NCI-H2029 (cell line): ENCODE measurements around the gene PSTPIP2.
"Not testable (repeated sequence)": the region's sequence is repeated elsewhere in the genome, so short reads cannot be mapped to it uniquely, and the experiment has no call there.

Source experiments
- DNase-seq: peaks from one replicate; lab custom pipeline; 2025; lab: John Stamatoyannopoulos, UW

PSTPIP2 gene, protein sequence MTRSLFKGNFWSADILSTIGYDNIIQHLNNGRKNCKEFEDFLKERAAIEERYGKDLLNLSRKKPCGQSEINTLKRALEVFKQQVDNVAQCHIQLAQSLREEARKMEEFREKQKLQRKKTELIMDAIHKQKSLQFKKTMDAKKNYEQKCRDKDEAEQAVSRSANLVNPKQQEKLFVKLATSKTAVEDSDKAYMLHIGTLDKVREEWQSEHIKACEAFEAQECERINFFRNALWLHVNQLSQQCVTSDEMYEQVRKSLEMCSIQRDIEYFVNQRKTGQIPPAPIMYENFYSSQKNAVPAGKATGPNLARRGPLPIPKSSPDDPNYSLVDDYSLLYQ

DNA sequence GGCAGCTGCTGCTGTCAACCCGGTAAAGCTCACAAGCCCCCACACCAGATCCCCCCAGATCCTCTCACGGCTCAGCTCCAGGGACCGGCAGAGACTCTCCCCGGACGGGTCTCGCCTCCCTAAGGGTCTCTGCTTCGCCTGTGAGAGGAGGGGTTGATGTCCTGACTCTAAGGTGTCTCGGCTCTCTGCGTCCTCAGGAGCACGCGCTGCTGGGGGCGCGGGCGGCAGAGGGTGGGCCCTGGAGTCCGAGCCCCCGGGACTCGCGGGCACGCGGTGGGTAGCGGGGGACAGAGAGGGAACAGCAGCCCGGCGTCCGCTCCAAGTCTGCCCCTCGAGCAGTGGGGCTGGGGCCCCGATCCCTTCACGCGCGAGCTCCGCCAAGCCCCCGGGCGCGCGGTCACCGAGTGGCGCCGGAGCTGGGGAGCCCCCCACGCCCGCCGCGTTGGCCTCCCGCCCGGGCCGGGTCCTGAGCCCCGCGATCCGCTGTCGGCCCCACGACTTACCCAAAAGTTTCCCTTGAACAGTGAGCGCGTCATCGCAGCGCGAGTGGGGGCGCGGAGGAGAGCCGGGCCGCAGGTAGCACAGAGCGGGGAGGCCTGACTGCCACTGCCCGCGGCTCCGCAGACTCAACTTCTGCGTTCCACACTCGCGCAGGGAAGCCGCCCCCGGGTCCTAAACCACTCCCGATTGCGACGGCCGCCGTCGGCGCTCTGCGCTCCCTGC lies at the start of gene PSTPIP2:
Gene PSTPIP2 (minus strand): TSS at position 608 of the 723 bp plus-strand sequence. CDS start 72 bp downstream, at position 536.
- DNase-seq = no peak

DNA sequence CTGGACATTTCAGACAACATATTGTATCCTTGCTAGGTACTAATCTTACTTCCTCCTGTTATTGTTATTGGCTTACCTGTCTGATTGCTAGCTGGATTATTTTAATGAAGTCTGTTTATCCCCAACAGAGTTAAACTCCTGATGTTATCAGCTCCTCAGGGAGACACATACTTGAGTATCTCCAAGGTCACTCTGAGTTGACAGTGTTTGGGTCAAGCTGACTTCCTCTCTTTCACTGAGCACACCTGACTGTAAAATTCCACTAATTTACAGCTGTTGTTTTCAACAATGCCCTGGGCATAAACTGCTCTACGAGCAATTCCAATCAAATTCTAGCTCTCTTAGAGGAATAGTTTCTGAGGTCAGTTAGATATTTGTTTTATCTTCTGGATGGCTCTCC lies 41.7 kb upstream of the PSTPIP2 start:
- DNase-seq = no peak

DNA sequence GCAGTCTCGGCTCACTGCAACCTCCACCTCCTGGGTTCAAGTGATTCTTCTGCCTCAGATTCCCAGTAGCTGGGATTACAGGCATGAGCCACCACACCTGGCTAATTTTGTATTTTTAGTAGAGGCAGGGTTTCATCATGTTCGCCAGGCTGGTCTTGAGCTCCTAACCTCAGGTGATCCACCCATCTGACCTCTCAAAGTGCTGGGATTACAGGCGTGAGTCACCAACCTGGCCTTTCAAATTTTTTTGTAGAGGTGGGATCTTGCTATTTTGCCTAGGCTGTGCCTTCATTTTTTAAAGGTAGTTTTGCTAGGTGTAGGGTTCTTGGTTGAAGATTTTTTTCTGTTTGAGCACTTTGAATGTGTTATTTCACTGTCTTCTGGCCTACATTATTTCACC lies 38.3 kb upstream of the PSTPIP2 start:
- DNase-seq = no peak

DNA sequence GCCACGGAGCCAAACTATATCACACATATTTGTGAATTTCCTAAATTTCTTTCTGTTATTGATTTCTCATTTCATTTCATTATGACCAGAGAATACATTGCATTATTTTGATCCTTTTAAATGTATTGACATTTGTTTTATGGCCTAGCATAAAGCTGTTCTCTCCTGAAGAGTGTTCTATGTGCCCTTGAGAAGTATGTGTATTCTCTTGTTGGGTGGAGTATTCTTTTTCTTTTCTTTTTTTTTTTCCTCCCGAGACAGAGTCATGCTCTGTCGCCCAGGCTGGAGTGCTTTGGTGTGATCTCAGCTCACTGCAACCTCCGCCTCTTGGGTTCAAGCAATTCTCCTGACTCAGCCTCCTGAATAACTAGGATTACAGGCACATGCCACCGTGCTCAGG lies 37.3 kb upstream of the PSTPIP2 start:
- DNase-seq = no peak

DNA sequence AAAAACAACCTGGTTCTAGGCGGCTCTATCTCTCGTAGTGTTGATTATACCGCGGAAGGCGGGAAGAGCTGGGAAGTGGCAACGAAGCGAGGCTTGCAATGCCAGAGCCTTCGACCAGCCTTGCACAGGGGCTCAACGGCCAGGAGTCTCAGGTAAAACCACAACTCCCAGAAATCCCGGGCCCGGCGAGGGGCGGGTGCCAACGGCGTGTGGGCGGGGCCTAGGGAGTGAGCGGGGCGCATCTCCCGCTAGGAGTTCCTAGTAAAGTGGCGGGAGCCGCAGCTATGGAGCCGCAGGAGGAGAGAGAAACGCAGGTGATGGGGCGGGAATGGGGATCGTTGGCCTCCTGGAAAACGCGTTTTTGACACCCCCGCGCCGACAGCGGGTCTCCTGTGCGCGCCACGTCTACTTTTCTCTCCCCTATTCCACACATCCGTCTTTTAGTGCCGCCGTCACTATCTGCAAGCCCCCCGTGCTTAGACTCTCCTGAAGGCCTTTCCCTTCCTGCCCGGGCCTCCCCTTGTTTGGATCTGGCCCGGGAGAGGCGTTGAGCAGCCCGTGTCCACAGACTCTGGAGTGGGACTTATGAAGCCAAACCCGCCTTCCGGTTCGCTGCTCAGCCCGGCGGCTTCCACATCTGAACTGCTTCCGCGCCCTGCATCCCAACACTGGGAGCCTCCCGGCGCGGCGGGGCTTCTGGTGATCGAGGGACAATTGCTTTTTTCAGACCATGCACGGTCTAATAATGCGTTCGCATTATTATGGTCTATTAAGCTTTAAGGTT lies 32.3 kb upstream of the PSTPIP2 start, which contains the start of gene HAUS1:
Gene HAUS1 (plus strand): TSS at position 258 of the 784 bp plus-strand sequence. CDS start 27 bp downstream, at position 285.
- peak; percentile 90 for DNase-seq

DNA sequence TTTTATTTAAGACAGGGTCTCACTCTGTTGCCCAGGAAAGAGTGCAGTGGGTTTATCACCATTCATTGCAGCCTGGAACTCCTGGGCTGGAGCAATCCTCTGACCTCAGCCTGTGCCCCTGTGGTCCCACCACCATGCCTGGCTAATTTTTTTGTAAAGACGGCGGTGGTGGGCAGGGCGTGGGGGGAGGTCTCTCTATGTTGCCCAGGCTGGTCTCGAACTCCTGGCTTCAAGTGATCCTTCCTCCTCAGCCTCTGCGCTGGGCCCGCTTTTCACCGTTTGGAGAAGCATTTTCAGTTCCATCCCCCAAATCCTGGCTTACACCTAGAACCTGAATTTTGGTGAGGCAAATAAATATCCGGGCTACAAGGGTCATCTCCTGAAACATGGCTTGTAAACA lies 27.4 kb upstream of the PSTPIP2 start:
- DNase-seq = no peak

DNA sequence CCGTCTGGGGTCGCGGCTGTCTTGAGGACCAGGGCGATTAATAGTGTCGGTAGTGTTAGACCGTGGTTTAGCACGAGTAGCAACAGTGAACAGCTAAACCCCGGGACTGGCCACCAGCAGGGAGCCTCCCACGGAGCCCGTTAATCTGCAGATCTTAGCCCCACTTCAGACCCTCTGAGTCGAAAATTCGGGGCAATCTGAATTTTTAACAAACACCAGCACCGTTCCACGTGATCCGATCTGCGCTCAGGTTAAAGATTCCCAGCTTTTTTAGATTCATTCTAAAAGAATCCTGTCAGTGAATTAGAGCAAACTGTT lies 26.5 kb upstream of the PSTPIP2 start:
- DNase-seq = no peak

DNA sequence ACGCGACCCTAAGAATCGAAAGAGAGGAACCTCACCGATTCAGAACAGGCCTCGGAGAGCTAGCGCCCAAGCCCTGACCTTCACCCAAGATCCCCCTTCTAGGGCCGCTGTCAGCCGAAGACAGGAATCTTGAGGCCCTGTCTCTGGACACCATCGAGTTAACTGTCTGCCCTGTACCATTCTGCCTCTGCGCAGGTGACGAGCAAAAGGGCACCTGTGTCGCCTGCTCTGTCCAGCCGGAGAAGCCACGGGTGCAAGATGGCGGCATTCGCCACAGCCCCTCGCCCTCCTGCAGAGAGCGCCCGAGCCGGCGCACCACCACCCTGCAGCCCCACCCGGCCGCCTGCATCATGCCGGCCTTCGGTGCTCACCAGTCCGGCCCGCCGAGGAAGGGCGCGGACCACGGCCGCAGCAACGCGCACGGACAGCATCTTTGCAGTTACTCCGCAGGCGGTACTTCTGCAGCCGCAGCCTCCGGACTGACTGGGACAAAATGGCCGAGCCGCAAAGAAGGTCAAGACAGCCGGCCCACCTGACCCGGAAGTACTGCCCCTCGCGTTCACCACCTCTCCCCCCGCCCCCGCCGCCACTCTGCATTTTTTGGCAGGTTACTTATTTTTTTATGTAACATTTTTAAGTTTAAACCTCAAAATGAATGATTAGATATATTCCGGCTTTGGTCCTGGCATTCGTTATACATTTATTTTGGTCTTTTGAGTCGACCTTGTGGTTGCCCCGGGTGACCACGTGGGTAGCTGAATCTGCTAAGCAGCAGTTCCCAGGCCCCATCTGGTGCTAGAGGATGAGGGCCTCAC lies 25.9 kb upstream of the PSTPIP2 start, which contains the start of gene ATP5F1A:
Gene ATP5F1A (minus strand): TSS at position 496 of the 815 bp plus-strand sequence. CDS start 65 bp downstream, at position 431.
- peak; percentile 52 for DNase-seq

DNA sequence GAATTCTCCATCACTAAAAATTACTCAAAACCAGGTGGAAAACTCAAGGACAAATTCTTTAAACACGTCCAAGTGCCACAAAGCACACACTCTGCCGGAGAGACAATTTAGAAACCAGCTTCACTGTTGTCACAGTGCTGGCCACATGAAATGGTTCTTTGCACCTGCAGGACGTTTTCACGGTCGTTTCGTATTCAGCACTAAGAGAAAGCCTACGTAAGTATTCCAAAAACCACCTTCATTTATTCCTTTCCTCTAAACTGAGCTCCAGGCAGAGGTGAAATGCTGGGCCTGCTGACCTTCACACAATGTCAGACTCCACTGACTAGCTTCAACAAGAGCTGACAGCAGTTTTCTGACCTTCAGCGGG lies 25.4 kb upstream of the PSTPIP2 start:
- no peak for DNase-seq

DNA sequence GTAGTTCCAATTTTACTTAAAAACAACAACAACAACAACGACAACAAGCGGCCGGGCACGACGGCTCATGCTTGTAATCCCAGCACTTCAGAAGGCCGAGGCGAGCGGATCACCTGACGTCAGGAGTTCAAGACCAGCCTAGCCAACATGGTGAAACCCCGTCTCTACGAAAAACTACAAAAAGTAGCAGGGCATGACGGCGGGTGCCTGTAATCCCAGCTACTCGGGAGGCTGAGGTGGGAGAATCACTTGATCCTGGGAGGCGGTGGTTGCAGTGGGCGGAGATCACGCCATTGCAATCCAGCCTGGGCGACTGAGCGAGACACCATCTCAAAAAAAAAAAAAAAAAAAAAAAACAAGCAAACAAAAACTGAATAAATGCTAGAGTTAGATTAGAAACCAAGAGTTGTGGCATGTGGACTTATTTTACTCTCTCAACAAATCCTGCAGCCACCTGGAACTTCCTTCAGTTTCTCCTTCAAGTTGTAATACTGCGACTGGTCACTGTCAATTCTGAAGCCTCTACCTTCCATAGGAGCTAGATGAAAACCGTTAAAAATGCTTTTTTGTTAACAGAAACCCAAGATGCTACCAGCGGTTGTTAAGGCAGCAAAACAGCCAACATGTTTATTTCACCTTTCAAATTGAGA lies 24.7 kb upstream of the PSTPIP2 start:
- DNase-seq = no peak

DNA sequence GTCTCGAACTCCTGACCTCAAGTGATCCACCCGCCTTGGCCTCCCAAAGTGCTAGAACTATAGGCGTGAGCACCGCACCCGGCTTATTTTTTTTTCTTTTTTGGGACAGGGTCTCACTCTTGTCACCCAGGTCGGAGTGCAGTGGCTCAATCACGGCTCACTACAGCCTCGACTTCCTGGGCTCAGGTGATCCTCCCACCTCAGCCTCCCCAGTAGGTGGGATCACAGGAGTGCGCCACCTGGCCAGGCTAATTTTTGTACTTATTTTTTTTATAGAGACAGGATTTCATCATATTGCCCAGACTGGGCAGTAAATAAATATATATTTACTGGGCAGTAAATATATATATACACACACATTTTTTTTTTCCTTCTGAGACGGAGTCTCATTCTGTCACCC lies 23.5 kb upstream of the PSTPIP2 start:
- no peak for DNase-seq

DNA sequence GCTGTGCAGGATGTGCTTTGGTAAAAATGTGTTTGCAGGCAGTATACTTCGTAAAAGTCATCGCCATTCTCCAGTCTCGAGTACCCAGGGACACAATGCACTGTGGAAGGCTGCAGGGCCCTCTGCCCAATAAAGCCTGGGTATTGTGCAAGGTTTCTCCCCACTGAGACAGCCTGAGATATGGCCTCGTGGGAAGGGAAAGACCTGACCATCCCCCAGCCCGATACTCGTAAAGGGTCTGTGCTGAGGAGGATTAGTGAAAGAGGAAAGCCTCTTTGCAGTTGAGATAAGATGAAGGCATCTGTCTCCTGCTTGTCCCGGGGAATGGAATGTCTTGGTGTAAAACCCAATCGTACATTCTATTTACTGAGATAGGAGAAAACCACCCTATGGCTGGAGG lies 16.4 kb upstream of the PSTPIP2 start:
- DNase-seq = not testable (repeated sequence)

DNA sequence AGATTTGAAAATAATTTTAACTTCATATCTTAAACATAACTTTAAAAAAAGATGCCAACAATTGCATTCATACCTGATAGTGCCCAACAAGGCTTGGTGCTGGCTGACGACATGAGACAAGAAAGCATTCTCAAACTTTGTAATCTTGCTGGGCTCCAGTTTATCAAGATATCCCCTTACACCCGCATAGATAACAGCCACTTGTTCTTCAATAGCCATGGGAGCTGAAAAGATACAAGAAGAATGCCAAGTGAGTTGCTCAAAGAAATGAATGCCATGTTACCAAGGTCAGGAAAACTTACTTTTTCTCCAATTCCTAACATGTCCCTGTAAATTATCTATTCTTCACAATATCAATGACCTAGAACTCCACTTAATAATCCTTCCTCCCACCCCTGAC lies 12.4 kb upstream of the PSTPIP2 start:
- DNase-seq = no peak

DNA sequence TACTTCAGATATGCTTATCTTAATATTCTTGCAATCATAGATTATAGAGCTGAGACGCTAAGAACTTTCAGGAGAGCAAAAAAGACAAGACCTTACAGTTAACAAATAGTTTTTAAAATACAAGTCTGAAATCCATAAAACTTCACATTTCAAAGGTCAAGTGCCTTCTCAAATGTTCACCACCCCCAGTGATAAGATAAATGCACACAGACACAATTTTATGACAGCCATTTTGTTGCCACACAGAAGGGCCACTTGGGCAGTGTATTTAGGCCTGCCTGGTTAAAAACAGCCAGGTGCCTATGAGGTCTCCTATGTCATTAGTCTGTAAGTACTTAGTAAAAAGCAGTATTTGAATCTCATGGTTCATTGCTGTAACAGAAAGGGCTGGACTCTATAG lies 8.1 kb upstream of the PSTPIP2 start:
- no peak for DNase-seq

DNA sequence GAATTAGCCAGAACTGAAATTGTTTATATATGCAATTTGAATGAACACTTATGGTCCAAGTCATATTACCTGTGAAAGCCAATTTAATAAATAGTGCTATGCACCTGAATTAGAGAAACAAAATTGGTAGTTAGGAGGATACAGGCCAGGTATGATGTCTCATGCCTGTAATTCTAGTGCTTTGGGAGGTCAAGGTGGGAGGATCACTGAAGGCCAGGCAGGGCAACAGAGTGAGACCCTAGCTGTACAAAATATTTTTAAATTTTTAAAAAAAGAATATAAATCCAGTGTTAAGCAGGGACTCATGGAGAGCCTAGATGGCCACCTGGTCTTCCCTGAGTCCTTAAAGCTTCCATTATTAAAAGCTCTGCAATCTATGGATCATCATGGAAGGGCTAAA lies 7.3 kb upstream of the PSTPIP2 start:
- no peak for DNase-seq

DNA sequence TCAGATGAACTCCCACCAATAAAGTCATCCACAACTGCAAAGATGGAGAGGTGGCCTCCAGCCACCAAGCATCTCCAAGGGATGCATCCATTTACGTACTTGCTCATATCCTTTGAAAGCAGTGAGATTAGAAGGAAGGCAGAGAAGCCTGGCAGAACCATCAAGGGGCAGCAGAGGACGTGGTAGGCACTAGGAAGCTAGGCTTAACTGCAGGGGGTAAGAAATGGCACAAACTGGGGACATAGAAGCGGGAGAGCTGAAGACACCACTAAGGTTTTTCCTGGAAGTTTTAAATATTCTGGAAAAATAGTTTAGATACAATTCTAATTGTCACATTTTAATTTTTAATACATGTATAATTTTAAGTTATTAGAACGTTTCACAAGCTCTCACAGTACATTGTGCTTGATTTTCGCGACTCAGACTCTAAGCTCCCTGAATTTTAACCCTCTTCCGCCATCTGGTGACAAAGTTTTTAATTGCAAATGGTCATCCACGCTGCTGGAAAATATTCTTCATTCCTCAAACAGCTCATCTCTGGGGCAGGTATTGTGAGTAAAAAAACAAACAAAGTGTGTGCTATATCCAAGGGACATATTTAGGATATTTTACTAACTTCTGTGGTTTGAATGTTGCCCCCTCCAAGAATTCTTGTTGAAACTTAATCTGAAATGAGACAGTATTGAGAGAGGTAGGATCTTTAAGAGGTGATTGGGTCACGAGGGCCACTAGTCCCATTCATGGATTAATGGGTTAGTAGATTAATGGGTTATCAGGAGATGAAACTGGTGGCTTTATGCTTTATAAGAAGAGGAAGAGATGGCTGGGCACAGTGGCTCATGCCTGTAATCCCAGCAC lies 1.6 kb upstream of the PSTPIP2 start:
- DNase-seq = peak; percentile 35

DNA sequence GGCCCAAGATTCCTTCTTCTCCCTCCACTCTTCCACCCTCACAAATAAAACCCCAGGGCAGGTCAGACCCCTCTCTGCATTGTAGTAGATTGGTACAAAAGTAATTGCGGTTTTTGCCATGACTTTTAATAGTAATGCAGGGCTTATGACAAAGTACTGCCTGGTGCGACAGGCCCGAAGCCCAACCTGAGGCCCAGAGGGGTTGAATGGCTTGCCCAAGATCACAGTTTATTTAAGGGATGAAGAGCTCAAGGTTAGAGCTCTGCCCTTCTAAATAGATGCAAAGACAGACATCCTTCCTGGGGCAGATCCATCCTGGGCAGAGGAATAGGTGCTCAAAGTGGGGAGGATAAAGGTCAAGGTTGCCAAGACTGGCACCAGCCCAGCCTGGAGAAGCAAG lies 899 bp upstream of the PSTPIP2 start:
- DNase-seq = no peak

DNA sequence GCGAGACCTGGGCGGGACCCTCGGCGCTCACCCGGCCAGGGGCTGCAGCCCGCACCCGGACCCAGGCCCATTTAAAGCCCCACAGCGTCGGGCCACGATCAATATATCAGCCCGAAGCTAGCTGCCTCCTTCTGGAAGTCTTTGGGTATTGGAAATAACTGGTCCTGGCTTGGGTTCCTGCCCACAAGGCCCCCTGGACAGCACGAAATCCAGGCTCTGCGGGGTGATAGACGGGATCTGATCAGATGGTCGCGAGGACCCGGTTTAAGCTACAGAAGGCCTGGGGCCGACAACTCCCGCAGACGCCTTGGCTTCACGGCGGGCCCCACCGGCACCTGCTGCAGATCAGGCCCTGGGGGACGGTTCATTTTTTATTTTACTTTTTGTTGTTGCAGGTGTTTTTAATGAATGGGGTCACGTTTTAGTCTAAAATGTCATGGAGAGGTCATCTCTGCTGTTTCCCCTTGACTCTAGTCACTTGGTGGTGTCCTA lies 362 bp upstream of the PSTPIP2 start:
- no peak for DNase-seq

DNA sequence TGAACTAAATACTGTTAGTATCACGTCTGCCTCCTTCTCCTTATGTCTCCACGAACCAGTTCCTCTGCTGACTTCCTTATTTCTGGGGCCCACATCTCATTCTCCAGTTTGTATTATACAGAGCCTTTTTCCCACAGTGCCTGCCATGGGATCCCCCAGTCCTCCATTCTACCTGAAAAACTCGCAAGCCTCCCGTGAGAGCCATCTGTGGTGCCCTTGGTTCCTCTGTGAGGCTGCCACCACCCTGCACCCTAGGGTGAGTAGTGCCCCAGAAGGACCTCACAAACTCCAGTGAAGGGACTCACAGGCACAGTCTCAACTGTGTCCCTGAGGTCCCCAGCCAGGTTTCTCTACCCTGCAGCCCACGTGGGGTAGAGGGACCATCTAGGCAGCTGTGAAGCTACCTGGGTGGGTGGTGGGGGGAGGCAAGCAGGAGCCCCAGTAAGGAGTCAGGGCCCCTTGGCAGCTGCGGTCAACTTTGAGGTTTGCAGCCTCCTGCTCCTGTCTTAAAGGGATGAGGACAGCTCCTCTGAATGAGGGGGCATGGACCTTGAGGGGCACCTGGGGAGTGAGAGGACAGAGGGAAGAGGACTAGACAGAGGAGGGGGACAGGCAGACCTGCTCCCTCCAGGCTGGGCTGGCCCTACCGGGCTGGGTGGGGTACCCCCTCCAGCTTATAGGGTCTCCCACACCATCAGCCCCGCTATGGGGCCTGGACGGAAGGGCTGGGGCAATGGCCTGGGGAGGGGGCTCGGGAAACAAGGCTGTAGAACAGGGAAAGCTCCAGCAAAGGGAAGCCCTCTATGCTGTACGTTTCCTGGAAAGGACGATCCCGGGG lies 1.0 kb downstream of the PSTPIP2 start:
- no peak for DNase-seq
